Stimulated activated CD4-positive, alpha-beta T cell treated with anti-CD3 and anti-CD28 coated beads, Interleukin-4, amount 100 ng/mL, for 24 hours (primary cell): ENCODE measurements around the gene CD200R1L.

Source experiments
- DNase-seq: peaks from one replicate; pipeline ENCODE4 v3.0.0-alpha.2; 2020

Gene CD200R1L

GRCh38 chr3:112786002-112786590, 60.6 kb downstream of the CD200R1L start:
- no peak for DNase-seq

- no peak for DNase-seq
These were observed 61.2 kb downstream of the CD200R1L start for GRCh38 chr3:112785321-112786001.

GRCh38 chr3:112782491-112782890, 64.2 kb downstream of the CD200R1L start:
- no peak for DNase-seq

GRCh38 chr3:112781599-112781998, 65.1 kb downstream of the CD200R1L start:
- DNase-seq = no peak

- DNase-seq = no peak
These were observed 66.8 kb downstream of the CD200R1L start for GRCh38 chr3:112779558-112780480.

- no peak for DNase-seq
These were observed 67.7 kb downstream of the CD200R1L start for GRCh38 chr3:112779011-112779410.

- DNase-seq = no peak
These were observed 68.2 kb downstream of the CD200R1L start for GRCh38 chr3:112778353-112778948.

GRCh38 chr3:112777811-112778210, 68.9 kb downstream of the CD200R1L start:
- no peak for DNase-seq

GRCh38 chr3:112776836-112777235, 69.8 kb downstream of the CD200R1L start:
- DNase-seq = no peak

GRCh38 chr3:112776000-112776399, 70.7 kb downstream of the CD200R1L start:
- DNase-seq = no peak

- DNase-seq = no peak
These were observed 71.5 kb downstream of the CD200R1L start for GRCh38 chr3:112775011-112775742.

- no peak for DNase-seq
These were observed 72.3 kb downstream of the CD200R1L start for GRCh38 chr3:112774293-112774926.

- peak; percentile 23 for DNase-seq
These were observed 72.8 kb downstream of the CD200R1L start for GRCh38 chr3:112773864-112774263.

- no peak for DNase-seq
These were observed 75.7 kb downstream of the CD200R1L start for GRCh38 chr3:112770951-112771350.

- peak; percentile 57 for DNase-seq
These were observed 76.5 kb downstream of the CD200R1L start for GRCh38 chr3:112770032-112770626.

GRCh38 chr3:112769286-112769978, 77.2 kb downstream of the CD200R1L start:
- no peak for DNase-seq

GRCh38 chr3:112767777-112768176, 78.9 kb downstream of the CD200R1L start:
- DNase-seq = no peak

- DNase-seq = no peak
These were observed 79.5 kb downstream of the CD200R1L start for GRCh38 chr3:112767177-112767576.
